HG02763 (cell line): ENCODE data around the gene ALDH7A1.
"Not testable (repeated sequence)": the region's sequence is repeated elsewhere in the genome, so short reads cannot be mapped to it uniquely, and the experiment has no call there.

Experiments
- ATAC-seq: cut with Tn5 transposase; IDR thresholded peaks from one replicate; pipeline ENCODE4 v1.9.1; 2021; ENCODE audit warnings: mild to moderate bottlenecking, moderate library complexity; ENCODE audit not compliant: unreplicated experiment

Gene ALDH7A1

DNA sequence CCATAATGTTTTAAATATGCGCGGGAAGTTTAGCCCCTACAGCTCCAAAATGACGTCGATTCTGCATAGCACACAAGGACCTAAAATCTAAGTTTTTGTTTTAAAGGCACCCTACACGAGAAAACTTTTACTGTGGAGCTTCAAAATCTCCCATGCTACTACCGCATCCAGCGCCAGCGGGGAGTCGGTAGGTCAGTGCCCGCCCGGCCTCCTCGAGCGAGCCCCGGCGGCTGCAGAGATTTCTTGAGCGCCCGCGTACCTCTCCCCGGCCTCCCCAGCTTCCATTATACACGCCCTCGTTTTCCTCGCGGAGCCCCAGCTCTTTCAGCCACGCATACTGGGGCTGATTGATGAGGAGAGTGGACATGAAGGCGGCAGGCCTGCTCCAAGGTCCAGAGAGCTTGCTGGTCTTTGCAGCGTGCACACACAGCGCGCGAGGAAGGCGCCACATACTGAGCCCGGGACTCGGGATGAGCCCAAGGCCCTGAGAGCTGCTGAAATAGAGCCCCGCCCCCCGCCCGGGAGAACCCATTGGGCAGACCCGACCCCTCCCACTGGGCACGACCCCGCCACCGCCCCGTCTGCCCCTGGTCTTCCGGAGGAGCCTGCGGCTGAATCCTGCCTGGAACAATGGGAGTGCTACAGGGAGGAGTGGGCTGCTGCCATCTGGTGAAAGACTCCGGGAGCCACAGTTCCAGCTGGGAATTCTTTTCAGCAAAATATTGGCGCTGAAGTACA lies at the start of gene ALDH7A1:
ALDH7A1 (minus strand) TSS at position 472 of the 738 bp plus-strand sequence; CDS start at position 451, 21 bp downstream.
- ATAC-seq: peak; percentile 71

DNA sequence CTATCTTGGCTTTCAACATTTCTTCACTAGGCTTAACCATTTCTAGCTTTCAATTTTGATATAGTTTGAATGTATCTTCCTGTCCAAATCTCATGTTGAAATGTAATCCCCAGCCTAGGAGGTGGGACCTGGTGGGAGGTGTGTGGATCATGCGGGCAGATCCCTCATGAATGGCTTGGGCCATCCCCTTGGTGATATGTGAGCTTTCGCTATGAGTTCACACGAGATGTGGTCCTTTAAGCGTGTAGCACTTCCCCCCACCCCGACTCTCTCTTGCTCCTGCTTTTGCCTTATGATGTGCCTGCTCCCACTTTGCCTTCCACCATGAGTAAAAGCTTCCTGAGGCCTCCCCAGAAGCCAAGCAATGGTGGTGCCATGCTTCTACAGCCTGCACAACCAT lies 46.4 kb upstream of the ALDH7A1 start:
- peak; percentile 77 for ATAC-seq

DNA sequence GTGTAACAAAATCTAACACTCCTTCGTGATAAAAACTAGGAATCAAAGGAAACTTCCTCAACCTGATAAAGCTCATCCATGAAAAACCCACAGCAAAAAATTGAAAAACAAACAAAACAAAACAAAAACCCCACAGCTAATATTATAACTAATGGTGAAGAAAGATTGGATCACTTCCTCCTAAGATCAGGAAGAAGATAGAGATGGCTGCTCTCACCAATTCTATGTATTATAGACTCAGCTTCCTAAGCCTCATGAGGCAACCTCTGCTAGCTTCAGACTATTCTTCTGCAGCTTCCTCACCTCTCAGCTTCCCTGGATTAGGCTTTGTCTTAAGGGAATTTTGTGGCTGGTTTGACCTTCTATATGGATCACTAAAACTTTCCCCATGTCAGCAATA lies 45.8 kb upstream of the ALDH7A1 start:
- ATAC-seq: peak; percentile 22

DNA sequence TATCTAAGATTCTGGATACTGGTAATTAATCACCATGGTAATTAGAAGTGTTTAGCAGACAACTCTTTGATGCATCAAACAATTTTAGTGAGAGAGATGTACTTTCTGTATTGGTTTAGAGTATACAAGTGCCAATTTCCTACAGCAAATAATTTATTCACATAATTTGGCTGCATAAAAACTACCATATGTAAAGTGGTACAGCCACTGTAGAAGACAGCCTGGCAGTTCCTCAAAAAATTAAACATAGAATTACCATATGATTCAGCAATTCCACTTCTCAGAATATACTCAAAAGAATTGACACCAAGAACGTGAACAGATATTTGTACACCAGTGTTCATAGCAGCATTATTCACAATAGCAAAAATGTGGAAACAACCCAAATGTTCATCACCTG lies 41.9 kb upstream of the ALDH7A1 start:
- ATAC-seq: no peak

DNA sequence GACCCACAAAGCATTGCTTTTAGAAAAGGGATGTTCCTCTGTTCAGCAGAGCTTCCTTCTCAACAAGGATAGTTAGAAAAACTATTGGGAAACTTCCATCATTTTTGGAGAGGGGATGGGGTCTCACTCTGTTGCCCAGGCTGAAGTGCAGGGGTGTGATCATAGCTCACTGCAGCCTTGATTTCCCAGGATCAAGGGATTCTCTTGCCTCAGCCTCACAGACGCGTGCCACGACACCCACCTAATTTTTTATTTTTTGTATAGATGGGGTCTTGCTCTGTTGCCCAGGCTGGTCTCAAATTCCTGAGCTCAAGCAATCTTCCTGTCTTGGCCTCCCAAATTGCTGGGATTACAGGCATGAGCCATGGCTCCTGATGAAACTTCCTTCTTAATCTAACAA lies 40.6 kb upstream of the ALDH7A1 start:
- no peak for ATAC-seq

DNA sequence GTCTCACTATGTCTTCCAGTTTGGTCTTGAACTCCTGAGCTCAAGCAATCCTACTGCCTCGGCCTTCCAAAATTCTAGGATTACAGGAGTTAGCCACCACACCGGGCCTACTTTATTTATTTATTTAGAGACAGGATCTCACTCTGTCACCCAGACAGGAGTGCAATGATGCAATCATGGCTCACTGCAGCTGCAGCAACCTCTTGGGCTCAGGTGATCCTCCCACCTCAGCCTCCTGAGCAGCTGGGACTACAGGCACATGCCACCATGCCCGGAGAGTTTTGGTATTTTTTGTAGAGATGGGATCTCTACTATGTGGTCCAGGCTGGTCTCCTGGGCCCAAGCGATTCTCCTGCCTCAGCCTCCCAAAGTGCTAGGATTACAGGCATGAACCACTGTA lies 38.5 kb upstream of the ALDH7A1 start:
- no peak for ATAC-seq

DNA sequence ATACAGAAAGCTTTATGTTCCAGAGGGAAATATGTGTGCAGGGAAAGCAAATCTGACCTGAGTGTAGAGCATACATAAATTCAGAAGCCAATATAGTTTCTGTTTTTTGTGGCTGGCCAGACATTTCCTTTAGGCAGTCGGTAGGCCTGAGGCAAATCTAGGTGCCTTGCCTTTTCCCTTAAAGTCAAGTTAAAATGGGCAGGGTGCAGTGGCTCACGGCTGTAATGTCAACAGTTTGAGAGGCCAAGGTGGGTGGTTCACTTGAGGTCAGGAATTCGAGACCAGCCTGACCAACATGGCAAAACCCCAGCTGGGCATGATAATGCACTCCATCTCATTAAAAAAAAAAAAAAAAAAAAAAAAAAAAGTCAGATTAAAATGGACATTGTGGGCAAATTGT lies 36.9 kb upstream of the ALDH7A1 start:
- ATAC-seq: no peak

DNA sequence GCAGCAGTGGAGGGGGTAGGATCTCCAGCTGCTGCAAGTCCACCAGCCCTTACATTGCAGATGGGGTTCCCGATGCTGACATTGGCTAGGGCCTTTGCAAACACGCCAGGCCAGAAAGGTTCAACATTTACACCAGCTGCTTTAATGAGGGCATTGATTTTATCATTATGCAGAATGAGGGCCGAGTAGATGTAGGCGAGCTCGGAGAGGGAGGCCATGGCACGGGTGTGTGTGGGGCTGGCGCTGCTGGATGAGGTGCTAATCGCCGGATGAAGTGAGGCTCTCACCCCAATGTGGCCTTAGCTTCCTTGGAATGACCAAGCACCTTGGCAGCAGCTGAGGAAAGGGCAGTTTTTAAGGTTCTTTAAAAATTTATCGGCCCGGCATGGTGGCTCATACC lies 33.1 kb upstream of the ALDH7A1 start:
- ATAC-seq: no peak

DNA sequence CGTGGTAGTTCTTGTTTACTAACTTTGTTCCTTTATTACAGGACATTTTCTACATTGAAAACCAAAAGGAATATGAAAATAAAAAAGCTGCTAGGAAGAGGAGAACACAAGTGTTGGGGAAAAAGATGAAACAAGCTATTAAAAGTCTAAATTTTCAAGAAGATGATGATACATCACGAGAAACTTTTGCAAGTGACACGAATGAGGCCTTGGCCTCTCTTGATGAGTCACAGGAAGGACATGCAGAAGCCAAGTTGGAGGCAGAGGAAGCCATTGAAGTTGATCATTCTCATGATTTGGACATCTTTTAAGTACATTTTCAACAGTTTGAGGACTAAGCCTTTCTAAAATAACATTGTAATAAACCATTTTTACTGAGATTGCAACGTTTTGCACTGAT lies 29.5 kb upstream of the ALDH7A1 start:
- no peak for ATAC-seq

DNA sequence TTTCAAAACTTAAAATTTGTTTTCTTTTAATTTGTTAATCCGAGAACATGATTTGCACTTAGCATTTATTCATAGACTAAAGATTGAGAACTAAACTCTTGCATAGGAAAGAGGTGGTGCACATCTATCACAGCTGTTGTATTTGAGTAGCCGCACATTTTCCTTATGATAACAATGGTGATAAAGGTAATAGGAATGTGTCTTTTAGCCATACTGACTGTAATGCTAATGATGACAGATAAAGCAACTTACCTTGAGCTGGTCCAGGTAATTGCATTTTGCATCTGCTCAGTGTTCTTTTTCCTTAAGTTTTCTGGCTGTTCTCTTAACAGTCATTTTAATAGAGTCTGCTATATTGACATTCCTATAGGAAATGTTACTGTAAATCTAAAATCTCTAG lies 24.8 kb upstream of the ALDH7A1 start:
- ATAC-seq: no peak

DNA sequence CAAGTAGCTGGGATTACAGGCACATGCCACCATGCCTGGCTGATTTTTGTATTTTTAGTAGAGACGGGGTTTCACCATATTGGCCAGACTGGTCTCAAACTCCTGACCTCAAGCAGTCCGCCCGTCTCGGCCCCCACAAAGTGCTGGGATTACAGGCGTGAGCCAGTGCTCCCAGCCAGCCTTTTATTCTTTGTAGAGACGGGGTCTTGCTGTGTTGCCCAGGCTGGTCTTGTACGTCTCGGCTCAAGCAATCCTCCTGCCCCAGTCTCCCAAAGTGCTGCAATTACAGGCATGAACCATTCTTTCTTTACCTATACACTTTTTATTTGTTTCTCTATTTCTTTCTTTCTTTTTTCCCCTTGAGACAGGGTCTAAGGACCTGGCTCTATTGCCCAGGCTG lies 22.6 kb upstream of the ALDH7A1 start:
- ATAC-seq: not testable (repeated sequence)

DNA sequence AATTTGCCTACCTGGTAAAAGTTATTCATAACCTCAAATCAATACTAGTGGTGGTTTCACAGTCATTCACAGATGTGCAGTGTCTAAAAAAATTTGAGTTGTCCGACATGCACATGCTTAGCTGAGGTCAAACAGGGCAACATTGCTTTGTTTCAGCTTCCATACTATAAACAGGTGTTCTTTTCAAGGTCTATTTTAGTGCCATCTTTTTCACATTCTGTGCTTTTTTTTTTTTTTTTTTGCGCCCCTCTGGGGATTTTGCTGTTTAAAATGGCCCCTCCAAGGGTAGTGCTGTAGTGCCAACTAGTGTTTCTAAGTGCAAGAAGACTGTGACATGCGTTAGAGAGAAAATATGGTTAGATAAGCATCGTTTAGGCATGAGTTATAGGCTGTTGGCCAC lies 20.3 kb upstream of the ALDH7A1 start:
- peak; percentile 95 for ATAC-seq

DNA sequence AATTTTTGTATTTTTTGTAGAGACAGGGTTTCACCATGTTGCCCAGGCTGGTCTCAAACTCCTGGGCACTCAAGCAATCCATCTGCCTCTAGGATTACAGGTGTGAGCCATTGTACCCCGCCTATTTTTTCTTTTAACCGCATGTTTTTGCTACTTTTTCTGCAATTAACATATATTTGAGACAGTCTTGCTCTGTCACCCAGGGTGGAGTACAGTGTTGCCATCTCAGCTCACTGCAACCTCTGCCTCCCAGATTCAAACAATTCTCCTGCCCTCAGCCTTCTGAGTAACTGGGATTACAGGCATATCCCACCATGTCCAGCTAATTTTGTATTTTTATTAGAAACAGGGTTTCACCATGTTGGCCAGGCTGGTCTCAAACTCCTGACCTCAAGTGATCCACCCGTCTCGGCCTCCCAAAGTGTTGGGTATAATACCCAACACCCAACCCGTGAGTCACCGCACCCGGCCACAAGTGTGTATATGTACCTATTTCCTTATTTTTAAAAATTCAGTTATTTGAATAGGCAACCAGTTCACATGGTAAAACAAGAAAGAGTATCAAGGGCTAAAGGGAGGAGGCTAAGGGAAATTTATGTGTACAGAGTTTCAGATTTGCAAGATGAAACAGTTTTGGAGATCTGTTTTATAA lies 19.0 kb upstream of the ALDH7A1 start:
- ATAC-seq: no peak

DNA sequence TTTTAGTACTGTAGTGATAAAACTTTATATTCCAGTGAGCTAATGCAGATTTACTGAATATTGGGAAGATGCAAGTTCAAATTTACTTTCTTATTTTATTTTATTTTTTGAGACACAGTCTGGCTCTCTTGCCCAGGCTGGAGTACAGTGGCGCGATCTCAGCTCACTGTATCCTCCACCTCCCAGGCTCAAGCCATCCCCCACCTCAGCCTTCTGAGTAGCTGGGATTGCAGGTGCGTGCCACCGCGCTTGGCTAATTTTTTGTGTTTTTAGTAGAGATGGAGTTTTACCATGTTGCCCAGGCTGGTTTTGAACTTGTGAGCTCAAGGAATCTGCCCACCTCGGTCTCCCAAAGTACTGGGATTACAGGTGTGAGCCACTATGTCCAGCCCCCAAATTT lies 15.6 kb upstream of the ALDH7A1 start:
- ATAC-seq: no peak

DNA sequence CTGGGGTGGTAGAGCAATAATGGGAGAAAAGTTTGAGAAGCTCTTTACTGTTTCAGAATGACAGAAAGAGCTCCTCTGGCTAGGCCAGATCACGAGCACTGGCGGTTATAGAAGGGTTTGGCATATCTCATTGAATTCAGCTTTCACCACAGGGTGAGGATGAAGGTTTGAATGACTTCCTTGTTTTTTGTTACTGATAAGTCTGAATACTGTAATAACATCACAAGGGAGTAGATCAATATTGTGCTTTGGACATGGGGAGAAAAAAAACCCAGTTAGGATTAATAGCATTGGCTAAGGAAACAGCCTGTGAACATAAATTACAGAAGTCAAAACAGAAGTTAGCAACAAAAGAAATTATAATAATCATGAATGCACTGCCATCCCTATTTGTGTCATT lies 15.1 kb upstream of the ALDH7A1 start:
- ATAC-seq: no peak

DNA sequence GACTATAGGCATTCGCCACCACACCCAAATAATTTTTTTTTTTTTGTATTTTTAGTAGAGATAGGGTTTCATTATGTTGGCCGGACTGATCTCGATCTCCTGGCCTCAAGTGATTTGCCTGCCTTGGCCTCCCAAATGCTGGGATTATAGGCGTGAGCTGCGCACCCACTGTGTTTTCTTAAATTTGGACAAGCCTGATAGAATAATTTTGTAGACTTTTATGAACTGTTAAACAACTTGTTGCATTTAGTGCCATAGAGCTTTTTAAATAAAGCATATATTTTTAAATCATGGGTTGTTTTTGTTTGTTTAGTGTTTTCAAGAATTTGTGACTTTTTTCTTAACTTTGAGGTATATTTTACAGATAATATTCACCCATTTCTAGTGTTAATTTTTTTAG lies 10.5 kb upstream of the ALDH7A1 start:
- ATAC-seq: no peak

DNA sequence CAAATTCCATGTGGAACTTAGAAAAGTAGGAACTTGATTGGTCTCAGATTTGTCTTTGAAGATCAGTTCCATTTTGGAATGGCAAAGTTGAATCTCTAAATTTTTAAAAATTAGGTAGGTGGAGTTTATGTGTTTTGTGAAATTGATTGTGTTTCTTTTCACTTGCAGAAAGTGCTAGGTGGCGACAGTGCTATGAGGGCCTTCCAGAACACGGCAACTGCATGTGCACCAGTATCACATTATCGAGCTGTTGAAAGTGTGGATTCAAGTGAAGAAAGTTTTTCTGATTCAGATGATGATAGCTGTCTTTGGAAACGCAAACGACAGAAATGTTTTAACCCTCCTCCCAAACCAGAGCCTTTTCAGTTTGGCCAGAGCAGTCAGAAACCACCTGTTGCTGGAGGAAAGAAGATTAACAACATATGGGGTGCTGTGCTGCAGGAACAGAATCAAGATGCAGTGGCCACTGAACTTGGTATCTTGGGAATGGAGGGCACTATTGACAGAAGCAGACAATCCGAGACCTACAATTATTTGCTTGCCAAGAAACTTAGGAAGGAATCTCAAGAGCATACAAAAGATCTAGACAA lies 8.5 kb upstream of the ALDH7A1 start:
- no peak for ATAC-seq

DNA sequence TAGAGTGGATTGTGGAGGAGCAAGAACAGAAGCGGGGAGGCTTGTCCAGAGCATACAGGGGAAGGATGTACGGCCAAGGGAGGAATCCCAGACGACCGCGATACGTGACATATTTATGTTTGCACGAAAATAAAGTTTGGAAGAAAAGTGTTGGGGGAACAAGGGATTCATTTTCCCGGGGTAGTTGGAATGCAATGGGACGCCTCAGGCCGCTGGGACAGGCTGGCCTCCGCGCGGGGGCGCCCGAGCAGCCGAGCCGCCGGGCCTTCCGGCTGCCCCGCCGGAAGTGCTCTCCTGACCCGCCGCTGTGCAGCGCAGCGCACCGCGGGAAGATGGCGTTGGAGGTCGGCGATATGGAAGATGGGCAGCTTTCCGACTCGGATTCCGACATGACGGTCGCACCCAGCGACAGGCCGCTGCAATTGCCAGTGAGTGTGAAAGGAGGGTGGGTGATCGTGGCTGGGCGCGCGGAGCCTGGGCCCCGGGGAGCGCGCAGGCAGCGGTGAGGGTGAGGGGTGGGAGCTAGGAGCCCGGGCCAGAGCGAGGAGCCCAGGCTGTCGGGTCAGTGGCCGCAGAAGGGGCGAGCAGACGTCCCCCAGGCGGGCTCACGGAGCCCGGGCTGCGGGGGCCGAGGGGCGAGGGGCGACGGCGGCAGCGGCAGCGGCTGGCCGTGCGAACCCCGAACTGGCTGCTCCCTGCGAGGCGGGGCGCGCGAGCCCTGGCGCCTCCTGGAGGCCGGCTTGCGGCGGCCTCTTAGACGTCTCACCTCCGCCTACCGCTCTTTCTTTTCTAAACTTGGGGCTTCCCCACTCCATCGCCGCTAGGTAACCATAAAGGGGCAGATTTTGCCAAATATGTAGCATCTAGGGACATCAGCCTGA lies 5.9 kb upstream of the ALDH7A1 start, which contains the start of gene PHAX:
PHAX (plus strand) TSS at position 317 of the 881 bp plus-strand sequence; CDS start at position 333, 16 bp downstream.
- ATAC-seq: peak; percentile 94

DNA sequence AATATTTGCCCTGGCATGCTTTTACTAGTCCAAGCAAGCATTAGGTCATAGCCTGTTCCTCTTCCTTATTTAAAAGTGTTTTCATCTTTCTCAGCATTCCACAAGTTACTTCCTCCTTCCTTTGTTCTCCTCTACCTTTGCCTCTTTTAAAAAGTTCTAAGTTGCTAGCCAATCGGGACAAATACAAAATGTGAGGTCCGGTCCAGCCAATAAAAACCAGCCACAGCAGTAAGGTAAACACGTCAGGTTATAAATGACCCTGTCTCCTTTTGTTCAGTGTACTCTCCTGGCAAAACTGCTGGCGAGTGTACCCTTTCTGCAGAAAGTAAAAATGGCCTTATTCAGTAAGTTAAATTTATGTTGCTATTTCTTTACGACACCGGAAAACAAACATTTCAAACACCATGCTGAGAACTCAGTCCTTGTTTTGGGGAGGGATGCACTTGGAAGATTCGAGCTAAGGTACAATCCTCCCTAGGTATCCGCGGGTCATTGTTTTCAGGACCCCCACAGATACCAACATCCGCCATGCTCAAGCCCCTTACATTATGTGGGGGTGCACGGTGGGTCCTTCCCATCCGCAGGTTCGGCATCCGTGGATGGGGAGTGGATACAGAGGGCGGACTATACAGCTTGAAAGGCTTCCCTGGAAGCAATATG lies 5.1 kb upstream of the ALDH7A1 start:
- ATAC-seq: not testable (repeated sequence)

DNA sequence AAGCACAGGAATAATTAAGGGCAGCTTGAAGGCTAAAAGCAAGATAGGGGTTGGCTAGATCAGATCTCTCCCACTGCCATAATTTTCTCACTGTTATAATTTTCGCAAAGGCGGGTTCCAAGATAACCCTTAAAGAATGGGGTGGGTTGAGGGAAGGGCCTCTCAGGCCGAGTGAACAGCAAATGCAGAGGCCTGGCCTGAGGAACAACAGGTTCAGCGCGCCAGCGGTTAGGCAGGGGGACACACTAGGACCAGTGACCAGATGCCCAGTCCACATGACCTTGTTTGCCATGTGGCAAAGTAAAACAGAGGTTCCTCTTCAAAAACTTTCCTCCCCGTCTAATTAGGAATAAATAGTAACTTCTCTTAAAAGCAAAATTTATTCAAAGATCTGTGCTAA lies 4.5 kb upstream of the ALDH7A1 start:
- no peak for ATAC-seq

DNA sequence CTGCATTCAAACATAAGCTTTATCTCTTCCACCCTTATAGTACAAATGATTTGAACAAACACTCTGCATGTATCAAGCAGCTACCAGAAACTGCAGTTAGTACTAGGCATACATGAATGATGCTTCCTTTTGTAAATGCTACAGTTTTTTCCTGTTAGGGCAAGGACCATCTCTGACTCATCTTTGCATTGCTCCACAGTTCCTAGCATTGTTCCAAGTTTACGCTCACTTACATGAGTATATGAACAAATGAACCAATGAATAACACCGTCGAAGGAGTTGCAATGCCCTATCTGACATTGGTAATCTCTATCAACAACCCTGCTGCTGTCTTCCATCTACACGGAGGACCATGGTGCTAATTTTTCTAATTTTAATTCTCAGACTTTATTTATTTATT lies 2.1 kb upstream of the ALDH7A1 start:
- ATAC-seq: no peak
